Medulla oblongata (tissue), 1 donor: Measurements from ENCODE around the gene CD22.
"Not testable (repeated sequence)": the region's sequence is repeated elsewhere in the genome, so short reads cannot be mapped to it uniquely, and the experiment has no call there.

ENCODE experiments used
- DNase-seq: peaks from one replicate; pipeline ENCODE4 v3.0.0-alpha.2; 2015; ENCODE audit errors: extremely low spot score

Gene CD22

DNA sequence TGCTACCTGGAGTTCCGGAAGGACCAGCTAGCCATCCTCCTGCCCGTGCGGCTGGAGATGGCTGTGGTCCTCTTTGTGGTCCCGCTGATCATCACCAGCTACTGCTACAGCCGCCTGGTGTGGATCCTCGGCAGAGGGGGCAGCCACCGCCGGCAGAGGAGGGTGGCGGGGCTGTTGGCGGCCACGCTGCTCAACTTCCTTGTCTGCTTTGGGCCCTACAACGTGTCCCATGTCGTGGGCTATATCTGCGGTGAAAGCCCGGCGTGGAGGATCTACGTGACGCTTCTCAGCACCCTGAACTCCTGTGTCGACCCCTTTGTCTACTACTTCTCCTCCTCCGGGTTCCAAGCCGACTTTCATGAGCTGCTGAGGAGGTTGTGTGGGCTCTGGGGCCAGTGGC lies 30.4 kb downstream of the CD22 start:
- not testable (repeated sequence) for DNase-seq

DNA sequence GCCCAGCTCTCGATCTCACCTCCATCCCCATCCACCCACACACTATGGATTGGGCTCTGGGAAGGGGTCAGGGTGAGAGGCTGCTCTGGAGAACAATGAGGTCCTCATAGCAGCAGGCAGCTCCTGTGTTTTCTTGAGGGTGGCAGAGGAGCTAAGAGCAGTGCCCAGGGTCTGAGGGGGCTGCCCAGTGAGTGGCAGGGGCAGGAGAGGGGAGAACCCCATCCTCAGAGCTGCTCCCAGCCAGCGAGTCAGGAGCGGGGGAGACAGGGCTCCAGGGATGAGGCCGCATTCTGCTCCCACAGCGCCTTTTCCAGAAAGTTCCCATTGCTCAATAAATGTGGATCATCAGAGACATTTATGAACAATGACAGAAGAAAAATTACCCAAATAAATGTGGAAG lies 31.1 kb downstream of the CD22 start:
- not testable (repeated sequence) for DNase-seq

DNA sequence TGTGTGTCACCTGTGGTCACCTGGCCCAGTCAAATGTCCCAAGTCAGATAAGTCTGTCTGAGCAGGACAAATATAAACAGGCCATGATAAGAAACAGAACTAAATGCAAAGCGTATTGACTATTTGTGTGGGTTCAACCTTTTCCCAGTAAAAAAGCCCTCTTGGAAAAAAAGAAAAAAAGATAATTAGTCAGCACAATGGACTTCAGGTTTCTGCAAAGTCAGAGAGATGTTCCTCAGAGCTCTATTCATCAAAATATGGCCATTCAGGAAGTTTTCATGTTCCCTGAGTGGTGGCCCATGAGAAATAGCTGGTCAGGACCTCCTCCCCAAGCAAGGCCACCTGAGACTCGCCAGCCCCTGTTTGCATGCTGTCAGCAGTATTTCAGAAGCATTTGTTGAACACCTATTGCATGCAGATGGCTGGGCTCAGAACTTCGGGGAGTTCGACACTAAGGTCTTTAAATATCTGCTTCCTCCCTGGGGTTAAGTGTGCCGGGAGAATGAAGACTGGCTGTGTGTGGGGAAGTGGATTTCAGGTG lies 32.0 kb downstream of the CD22 start:
- no peak for DNase-seq

- no peak for DNase-seq
Measured at GRCh38 chr19:35362261-35363000, 33.4 kb downstream of the CD22 start.

DNA sequence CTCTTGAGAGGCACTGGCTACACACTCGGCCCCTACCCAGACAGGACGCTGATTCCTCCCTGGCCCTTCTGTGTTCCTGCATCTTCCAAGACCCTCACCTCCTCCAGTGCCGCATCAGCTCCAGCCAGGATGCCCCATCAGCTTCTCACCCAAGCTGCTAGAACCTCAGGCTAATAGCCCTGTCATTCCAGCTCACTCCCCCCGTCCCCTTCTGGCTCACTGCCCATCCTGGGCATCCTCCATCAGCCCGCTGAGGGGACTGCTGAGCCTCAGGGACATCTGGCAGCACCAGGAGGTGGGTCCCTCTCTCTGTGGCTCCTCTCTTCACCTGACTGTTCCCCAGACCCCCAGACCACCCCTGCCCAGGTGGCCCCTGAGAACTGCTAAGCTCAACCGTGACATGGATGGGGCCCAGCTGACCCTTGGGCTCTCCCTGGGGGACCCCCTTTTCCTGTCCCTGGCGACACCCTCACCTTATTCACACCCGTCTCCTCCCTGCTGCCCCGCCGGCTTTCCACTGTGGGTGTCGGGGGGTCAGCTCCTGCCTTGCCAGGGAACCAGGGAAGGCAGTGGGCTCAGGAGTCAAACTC lies 34.1 kb downstream of the CD22 start:
- DNase-seq, result no peak

DNA sequence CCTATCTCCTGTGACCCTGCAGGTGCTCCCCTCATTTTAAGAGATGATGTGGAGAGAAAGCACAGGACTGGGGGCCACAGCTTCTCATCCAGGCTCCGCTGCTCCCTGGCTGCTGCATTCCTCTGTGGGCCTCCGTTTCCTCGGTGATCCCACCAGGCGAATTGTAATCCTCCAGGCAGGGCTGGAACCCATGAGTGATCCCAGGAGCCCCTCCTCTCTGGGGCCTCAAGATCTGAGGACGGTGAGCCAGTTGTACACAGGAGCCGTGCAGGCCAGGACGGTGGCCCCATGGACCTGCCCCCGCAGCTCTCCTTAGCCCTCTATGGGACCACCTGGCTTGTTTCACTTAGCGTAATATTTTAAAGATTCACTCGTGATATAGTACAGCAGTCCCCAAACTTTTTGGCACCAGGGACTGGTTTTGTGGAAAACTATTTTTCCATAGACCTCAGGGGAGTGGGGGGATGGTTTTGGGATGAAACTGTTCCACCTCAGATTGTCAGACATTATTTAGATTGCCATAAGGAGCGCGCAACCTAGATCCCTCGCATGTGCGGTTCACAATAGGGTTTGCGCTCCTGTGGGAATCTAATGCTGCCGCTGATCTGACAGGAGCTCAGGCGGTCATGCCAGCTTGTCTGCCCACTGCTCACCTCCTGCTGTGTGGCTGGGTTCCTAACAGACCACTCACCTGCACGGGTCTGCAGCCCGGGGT lies 34.9 kb downstream of the CD22 start:
- DNase-seq, result no peak

DNA sequence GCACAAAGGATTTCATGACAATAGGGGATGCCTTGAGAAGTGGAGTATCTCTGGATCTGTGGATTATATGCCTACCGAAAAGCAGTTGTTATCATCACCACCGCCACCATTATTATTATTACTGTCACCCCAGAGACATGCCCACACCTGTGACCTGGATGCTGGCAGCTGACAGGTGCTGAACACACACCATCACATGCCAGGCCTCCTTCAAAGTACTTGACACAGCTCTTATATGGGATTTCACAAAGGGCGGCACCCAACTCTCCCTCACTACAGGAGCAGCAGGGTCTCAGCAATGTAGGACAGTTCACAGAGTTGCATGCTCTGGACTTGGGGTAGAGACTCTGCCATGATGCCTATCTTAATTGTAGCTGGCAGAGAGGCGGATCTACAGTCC lies 36.3 kb downstream of the CD22 start:
- DNase-seq, result no peak

- no peak for DNase-seq
Measured at GRCh38 chr19:35368378-35368777, 39.4 kb downstream of the CD22 start.

GRCh38 chr19:35369522-35369921 lies 40.5 kb downstream of the CD22 start:
- DNase-seq, result no peak

DNA sequence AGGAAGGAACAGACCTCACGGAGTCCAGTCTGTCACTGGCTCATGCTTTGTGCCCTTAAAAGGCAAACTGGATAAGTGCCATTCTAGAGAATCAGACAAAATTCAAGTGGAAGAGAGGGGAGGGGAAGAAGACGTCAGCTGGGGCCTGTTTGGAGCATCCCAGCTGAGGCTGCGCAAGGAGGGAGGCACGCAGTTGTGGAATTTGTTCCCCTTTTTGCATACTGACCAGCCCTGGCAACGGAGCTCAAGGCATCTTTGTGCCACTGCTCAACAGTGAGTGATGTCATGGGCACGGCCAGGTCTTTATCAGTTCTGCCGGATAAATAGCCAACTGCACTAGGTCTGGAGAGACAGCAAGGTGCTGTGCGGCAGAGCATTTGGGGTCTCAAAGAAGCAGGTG lies 41.7 kb downstream of the CD22 start, which contains the start of gene GPR42:
TSS of gene GPR42 (plus strand) at position 347 of the 400 bp plus-strand sequence. CDS start 292 bp downstream, outside the sequence.
- no peak for DNase-seq

DNA sequence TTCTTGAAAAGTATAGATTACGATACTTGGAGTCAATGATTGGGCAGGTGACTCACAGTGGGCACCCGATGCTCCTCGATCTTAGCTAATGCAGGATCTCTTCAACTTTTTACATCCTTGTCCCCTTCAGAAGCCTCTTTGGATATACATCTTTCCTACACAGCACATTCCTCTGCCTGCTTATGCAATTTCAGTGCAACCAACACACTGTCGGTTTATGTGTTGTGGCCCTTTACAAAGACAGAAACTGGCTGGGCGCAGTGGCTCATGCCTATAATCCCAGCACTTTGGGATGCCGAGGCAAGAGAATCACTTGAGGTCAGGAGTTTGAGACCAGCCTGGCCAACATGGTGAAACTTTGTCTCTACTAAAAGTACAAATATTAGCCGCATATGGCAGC lies 44.5 kb downstream of the CD22 start:
- DNase-seq, result no peak

DNA sequence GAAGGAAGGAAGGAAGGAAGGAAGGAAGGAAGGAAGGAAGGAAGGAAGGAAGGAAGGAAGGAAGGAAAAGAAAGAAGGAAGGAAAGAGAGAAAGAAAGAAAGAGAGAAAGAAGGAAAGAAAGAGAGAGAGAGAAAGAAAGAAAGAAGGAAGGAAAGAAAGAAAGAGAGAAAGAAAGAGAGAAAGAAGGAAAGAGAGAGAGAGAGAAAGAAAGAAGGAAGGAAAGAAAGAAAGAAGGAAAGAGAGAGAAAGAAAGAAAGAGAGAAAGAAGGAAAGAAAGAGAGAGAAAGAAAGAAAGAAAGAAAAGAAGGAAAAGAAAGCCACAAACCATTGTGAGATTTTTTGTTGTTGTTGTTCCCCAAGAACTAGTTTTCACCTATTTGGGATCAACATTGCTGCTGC lies 45.0 kb downstream of the CD22 start:
- not testable (repeated sequence) for DNase-seq

DNA sequence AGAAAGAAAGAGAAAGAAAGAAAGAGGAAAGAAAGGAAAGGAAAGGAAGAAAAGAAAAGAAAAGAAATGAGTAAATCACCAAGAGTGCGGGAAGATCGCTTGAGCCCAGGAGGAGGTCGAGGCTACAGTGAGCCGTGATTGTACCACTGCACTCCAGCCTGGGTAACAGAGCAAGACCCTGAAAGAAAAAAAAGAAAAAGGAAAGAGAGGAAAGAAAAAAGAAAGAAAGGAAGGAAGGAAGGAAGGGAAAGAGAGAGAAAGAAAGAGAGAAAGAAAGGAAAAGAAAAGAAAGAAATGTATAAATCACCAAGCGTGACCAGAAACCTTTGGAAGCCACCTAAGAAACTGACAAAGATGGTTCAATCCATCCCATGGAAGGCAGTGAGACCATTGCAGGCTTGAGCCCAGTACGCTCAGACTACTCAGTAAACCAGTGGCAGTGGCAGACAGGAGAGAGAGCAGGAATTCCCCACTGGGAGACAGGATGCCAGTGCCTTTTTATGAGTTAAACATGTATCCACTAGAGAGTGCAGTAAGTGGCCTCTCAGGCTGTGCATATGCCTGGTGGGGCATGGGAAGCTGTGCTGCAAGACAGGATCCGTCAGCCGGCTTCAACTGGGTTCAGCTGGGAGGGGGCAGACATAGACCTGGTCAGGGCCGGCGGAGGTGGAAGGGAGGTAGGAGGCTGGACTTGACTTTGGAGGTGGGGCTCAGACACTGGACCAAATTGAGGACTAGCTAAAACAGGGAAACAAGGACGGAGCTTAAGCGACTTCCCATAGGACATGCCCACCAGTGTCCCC lies 46.7 kb downstream of the CD22 start:
- no peak for DNase-seq

DNA sequence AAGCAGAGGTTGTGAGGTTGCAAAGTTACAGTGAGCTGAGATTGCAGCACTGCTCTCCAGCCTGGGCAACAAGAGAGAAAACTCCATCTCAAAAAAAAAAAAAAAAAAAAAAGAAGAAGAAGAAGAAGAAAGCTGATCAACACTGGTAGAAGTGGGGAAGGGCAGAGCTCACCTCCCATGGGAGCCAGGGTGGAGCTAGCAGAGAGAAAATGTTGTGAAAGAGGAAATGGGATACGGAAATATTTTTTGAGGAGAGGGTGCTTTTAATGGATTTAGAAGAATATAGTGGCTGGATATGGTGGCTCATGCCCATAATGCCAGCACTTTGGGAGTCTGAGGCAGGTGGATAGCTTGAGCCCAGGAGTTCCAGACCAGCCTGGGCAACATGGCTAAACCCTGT lies 48.7 kb downstream of the CD22 start:
- no peak for DNase-seq

DNA sequence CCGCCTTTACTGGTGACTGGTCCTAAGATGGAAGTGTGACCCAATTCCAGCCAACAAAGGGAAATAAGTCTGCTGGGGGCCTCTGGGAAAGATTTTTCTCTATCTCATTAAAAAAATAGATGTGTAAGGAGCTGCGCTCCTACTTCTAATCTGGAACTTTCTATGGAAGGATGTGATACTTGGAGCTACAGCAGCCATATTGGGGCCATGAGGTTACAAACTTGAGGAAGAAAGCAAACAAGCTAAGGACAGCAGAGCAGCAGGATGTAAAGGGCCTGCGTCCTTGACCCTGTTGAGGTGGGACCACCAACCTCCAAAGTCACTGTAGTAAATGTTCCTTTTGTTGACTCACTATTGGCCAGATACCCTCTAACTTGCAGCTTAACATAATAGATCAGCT lies 49.4 kb downstream of the CD22 start:
- DNase-seq, result no peak

DNA sequence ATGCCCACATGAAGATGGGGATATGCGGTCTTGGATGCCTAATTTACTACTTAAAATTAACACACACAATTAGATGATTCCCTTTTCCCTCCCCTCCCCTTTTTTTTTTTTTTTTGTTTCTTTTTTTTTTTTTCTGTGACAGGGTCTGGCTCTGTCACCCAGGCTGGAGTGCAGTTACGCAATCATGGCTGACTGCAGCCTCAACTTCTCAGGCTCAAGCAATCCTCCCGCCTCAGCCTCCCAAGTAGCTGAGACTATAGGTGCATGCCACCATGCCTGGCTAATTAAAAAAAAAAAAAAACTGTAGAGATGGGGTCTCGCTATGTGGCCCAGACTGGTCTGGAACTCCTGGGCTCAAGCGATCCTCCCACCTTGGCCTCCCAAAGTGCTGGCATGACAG lies 50.6 kb downstream of the CD22 start:
- DNase-seq, result not testable (repeated sequence)

GRCh38 chr19:35379992-35380391 lies 51.0 kb downstream of the CD22 start:
- DNase-seq, result no peak

DNA sequence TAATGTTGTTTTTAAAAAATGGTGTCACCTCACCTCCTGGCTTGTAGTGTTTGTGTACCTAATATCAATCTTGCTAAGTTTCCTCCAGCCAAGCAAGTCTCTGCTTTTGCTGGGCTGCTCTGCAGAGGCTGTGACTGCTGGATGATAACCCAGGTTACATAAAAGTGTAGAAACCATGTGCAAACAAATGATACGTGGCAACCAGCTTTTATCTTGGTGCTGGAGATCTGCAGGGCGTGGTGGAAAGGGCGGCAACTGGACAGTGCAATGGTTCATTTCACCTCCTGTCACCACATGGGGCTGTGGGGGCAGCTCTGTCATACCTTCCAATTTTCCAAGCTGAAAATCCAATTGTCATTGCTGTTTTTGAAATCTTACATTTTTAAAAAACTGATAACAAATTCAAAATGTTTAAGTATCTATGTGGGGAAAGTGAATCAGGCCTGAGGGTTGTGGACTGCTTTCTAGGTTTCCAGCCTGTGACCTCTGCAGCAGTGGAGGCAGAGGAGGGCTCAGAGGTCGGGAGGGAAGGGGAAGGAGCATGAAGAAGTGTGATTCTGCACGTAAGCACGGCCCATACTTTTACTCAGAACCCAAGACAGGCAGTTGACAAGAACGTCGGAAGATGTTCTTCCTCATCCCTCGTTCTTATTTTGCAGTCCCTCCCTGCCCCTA lies 51.6 kb downstream of the CD22 start:
- no peak for DNase-seq

- DNase-seq, result no peak
Measured at GRCh38 chr19:35381318-35381717, 52.3 kb downstream of the CD22 start.

- no peak for DNase-seq
Measured at GRCh38 chr19:35381926-35382325, 52.9 kb downstream of the CD22 start.

- no peak for DNase-seq
Measured at GRCh38 chr19:35383536-35383935, 54.5 kb downstream of the CD22 start.
